Esophagus squamous epithelium (tissue), 5 donors: ENCODE measurements around the gene ZNF622. TPM values are rescaled to one million over a fixed set of nuclear protein-coding genes. Genes with fewer than 3 reads are reported as not detected.
"Not testable (repeated sequence)": the region's sequence is repeated elsewhere in the genome, so short reads cannot be mapped to it uniquely, and the experiment has no call there.

ENCODE experiments used
- DNase-seq: peaks from one replicate; lab custom pipeline; 2025; lab: John Stamatoyannopoulos, UW
- H3K27ac ChIP-seq, 4 donors: fragments of 200-600 bp; sonication (generic); one replicate each; pipeline ENCODE4 v1.5.1; 2016 to 2019; ENCODE audit warnings: mild to moderate bottlenecking in 1 of 4
- H3K27me3 ChIP-seq, 4 donors: fragments of 200-600 bp; sonication (generic); 1 replicate in 3 of 4; 2 replicates in 1 of 4; pipeline versions ENCODE4 v1.5.1 to v1.6.0; 2017 to 2021; ENCODE audit warnings: antibody characterized with exemption in 1 of 4
- H3K36me3 ChIP-seq, 3 donors: fragments of 200-600 bp; sonication (generic); one replicate each; pipeline ENCODE4 v1.5.1; 2016 to 2019
- H3K4me1 ChIP-seq, 3 donors: fragments of 200-600 bp; sonication (generic); one replicate each; pipeline ENCODE4 v1.5.1; 2017 to 2019
- H3K4me3 ChIP-seq, 4 donors: fragments of 200-600 bp; sonication (generic); 1 replicate in 3 of 4; 2 replicates in 1 of 4; pipeline ENCODE4 v1.5.1; 2016 to 2019; ENCODE audit warnings: mild to moderate bottlenecking in 2 of 4, moderate library complexity in 1 of 4
- H3K9me3 ChIP-seq, 3 donors: fragments of 200-600 bp; sonication (generic); one replicate each; pipeline ENCODE4 v1.5.1; 2016 to 2019
- CTCF ChIP-seq, 6 experiments: fragments of 450-650 bp in 4 of 6; fragments of 200-600 bp in 2 of 6; sonication (generic) in 2 of 6; IDR thresholded peaks; one replicate each; pipeline ENCODE4 v1.5.1; 2016 to 2019; ENCODE audit warnings: antibody characterized with exemption in 6 of 6, mild to moderate bottlenecking in 4 of 6, moderate library complexity in 4 of 6
- POLR2A ChIP-seq, 4 donors: fragments of 450-650 bp; IDR thresholded peaks; one replicate each; pipeline ENCODE4 v1.6.1; 2017; ENCODE audit warnings: antibody characterized with exemption in 4 of 4, mild to moderate bottlenecking in 4 of 4, moderate library complexity in 3 of 4
- WGBS, 2 donors: methylation state at CpG; one replicate each; pipeline ENCODE4 v1.1.5; 2018; 5-methylcytosine and 5-hydroxymethylcytosine counted together
- intact Hi-C: fragments of 100-400 bp; cut with DNase I; formaldehyde crosslinking; loops from one replicate; pipeline ENCODE4 v1.15.0; 2022
- total RNA-seq, 4 donors: library from RNA; depleted of rRNA; stranded (reverse); fragments of >200 nt; gene quantifications; one replicate each; pipeline ENCODE4 v1.1.0, GENCODE V29; 2016
- donor health status: DM: yes; HTN: yes; CAD: no.

Gene ZNF622
- total RNA-seq, 4 donors from 2014 or later: 19.5 to 35.2 (median 24.8) TPM

DNA sequence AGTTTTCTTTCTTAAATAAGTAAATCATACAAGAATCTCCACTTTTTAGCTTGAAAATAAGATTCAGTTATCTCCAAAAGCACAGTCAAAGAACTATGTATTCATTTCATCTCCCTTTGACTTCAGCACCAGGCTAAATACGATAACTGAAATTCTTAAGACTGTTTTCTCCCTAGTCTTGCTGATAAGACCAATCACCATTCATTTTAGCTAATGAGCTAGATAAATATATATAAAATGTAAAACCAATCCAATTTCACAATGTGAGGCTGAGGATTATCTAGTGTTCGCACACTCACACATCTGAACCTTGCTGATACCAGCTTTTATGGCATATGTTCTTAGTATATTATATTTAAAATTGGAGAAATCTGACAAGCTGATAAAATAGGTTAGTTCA, 17.3 kb upstream of the ZNF622 start:
- Histone ChIP-seq H3K9me3 (no peaks in the 10 kb centered on the region), H3K27ac (no peak overlapping the region), H3K36me3 (no peaks in the 10 kb centered on the region), H3K4me1 (peaks cover 0 to 11% (median 3%) of the 10 kb centered on the region in 3 donors), H3K27me3 (no peaks in the 10 kb centered on the region), H3K4me3 (no peak overlapping the region)
- 92 to 95% methylated on average over 2 of the region's 2 CpGs for WGBS, 2 donors
- TF ChIP-seq POLR2A (IDR thresholded peaks at IDR 0.05): no peak
- TF ChIP-seq CTCF (IDR thresholded peaks at IDR 0.05): no peak
- DNase-seq: no peak
- intact Hi-C loops: no loop called here

DNA sequence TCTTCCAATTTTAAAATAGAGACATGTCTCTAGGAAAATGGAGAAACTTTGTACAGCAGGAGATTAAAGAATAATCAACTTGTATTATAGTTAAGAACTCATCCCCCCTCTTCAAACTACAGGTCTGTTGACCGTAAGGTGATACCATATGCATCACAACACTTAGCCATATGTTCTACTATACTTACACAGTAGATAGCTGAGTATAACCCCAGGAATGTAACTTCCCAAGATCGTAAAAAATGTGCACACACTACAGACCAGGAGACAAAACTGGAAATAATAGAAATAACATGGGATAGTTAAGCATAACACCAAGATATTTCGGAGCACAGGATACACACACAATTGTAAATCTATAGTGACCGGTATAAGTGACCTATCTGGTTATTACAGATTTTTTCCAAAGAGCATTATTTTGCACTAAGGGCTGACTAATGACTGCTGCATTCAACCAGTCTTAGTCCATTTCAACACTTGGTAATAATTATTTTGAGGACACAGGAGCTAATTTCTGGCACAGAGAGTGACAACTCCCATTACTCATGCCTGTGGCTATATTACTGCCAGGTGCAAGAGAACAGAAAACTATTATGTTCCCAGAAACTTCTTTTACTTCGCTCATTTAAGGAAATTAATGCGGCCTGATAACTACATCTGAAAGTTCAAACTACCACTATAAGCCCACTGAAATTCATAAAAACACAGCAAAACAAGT, 15.4 kb upstream of the ZNF622 start:
- Histone ChIP-seq H3K27me3 (no peaks in the 10 kb centered on the region), H3K4me3 (no peak overlapping the region), H3K9me3 (no peaks in the 10 kb centered on the region), H3K36me3 (no peaks in the 10 kb centered on the region), H3K4me1 (peaks cover 0 to 11% (median 3%) of the 10 kb centered on the region in 3 donors), H3K27ac (no peak overlapping the region)
- TF ChIP-seq POLR2A (IDR thresholded peaks at IDR 0.05): no peak
- no peak for DNase-seq
- intact Hi-C loops: no loop called here
- 71 to 96% methylated on average over 6 of the region's 6 CpGs for WGBS, 2 donors

DNA sequence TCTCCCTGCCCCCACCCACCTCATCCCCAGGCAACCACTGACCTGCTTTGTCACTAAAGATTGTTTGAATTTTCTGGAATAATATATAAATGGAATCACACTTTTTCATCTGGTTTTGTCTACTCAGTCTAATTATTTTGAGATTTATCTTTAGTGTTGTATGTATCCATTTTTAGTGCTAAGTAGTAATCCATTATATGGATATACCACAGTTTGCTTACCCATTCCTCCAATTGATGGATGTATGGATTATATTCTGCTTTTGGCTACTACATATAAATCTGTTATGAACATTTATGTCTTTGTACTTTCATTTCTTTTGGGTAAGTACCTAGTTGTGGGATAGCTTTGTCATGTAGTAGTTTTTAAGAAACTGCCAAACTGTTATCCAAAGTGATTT, 14.5 kb upstream of the ZNF622 start:
- peaks cover 0 to 11% (median 3%) of the 10 kb centered on the region in 3 donors for H3K4me1 ChIP-seq
- DNase-seq: no peak
- H3K4me3 ChIP-seq: no peak overlapping the region
- TF ChIP-seq CTCF (IDR thresholded peaks at IDR 0.05) (no peak), POLR2A (IDR thresholded peaks at IDR 0.05) (no peak)
- no peaks in the 10 kb centered on the region for H3K36me3 ChIP-seq
- H3K9me3 ChIP-seq: no peaks in the 10 kb centered on the region
- H3K27me3 ChIP-seq: no peaks in the 10 kb centered on the region
- intact Hi-C loops: no loop called here
- no peak overlapping the region for H3K27ac ChIP-seq

- intact Hi-C loops: no loop called here
- no peak for DNase-seq
- H3K4me1 ChIP-seq: no peaks in the 10 kb centered on the region
- H3K27ac ChIP-seq: no peak overlapping the region
- no peaks in the 10 kb centered on the region for H3K36me3 ChIP-seq
- H3K9me3 ChIP-seq: no peaks in the 10 kb centered on the region
- no peaks in the 10 kb centered on the region for H3K27me3 ChIP-seq
- no peak overlapping the region for H3K4me3 ChIP-seq
- 57 to 62% methylated on average over 3 of the region's 3 CpGs for WGBS, 2 donors
- TF ChIP-seq CTCF (IDR thresholded peaks at IDR 0.05) (no peak), POLR2A (IDR thresholded peaks at IDR 0.05) (no peak)
Measured at GRCh38 chr5:16477541-16477940, 11.9 kb upstream of the ZNF622 start.

GRCh38 chr5:16476417-16476816, 10.8 kb upstream of the ZNF622 start:
- 91 to 95% methylated on average over 3 of the region's 3 CpGs for WGBS, 2 donors
- H3K27ac ChIP-seq, DNase-seq, H3K27me3 ChIP-seq, H3K36me3 ChIP-seq, intact Hi-C loops, H3K9me3 ChIP-seq, H3K4me1 ChIP-seq, H3K4me3 ChIP-seq: not testable (repeated sequence)

DNA sequence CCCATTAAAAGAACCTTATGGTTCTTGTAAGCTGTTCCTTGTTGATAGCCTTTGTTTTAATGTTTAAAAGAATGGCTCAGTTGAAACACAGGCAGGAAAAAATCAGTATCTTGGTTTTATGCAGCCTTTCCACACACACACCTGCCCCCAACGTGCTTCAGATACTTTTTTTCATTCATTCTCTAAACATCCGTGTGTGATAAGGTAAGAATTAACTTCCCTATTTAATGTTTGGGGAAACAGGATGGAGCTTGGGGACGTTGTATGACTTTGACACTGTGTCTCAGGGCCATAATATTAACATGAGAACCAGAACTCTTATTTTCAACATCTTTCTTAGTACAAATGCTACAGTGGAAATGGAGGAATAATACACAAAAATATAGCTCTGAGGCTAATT, 5.8 kb upstream of the ZNF622 start:
- intact Hi-C loops: no loop called here
- H3K36me3 ChIP-seq: no peaks in the 10 kb centered on the region
- peaks cover 12 to 21% (median 15%) of the 10 kb centered on the region in 3 donors for H3K4me1 ChIP-seq
- no peak for DNase-seq
- no peak for TF ChIP-seq POLR2A (IDR thresholded peaks at IDR 0.05)
- no peak for TF ChIP-seq CTCF (IDR thresholded peaks at IDR 0.05)
- H3K27ac ChIP-seq: no peak overlapping the region
- no peaks in the 10 kb centered on the region for H3K27me3 ChIP-seq
- H3K4me3 ChIP-seq: no peak overlapping the region
- H3K9me3 ChIP-seq: no peaks in the 10 kb centered on the region
- WGBS, 2 donors: 59 to 74% methylated on average over 3 of the region's 3 CpGs
